Stimulated activated naive CD8-positive, alpha-beta T cell treated with anti-CD3 and anti-CD28 coated beads, Interleukin-15, Interleukin-2, amounts not matched to agents 100 ng/mL and 50 ng/mL, for 24 hours (primary cell): ENCODE results near the gene FANCF.
A peak's percentile ranks its signal among the peaks of the same experiment; 100 is the strongest.

Source experiments
- H3K27ac Mint-ChIP-seq: one replicate; pipeline ENCODE4 v1.8.0; 2021; ENCODE audit warnings: mild to moderate bottlenecking, mixed read lengths
- H3K27me3 Mint-ChIP-seq: one replicate; pipeline ENCODE4 v1.8.0; 2021; ENCODE audit warnings: mixed read lengths
- H3K36me3 Mint-ChIP-seq: one replicate; pipeline ENCODE4 v1.8.0; 2021; ENCODE audit warnings: low read depth, mixed read lengths
- H3K4me1 Mint-ChIP-seq: one replicate; pipeline ENCODE4 v1.8.0; 2021; ENCODE audit warnings: low read depth, mixed read lengths
- H3K4me3 Mint-ChIP-seq: one replicate; pipeline ENCODE4 v1.8.0; 2021; ENCODE audit warnings: mild to moderate bottlenecking, mixed read lengths
- H3K9me3 Mint-ChIP-seq: one replicate; pipeline ENCODE4 v1.8.0; 2021; ENCODE audit warnings: mixed read lengths

The FANCF gene

GRCh38 chr11:22635689-22636088 is 10.1 kb upstream of the FANCF start:
- Mint-ChIP-seq H3K9me3 (no peaks in the 10 kb centered on the region), H3K4me1 (no peaks in the 10 kb centered on the region), H3K4me3 (no peak overlapping the region), H3K36me3 (no peaks in the 10 kb centered on the region), H3K27ac (no peak overlapping the region), H3K27me3 (peaks cover 5% of the 10 kb centered on the region)

- no peak overlapping the region for H3K27ac Mint-ChIP-seq
- H3K27me3 Mint-ChIP-seq = peaks cover 5% of the 10 kb centered on the region
- no peaks in the 10 kb centered on the region for H3K9me3 Mint-ChIP-seq
- no peaks in the 10 kb centered on the region for H3K36me3 Mint-ChIP-seq
- no peak overlapping the region for H3K4me3 Mint-ChIP-seq
- H3K4me1 Mint-ChIP-seq = no peaks in the 10 kb centered on the region
Measured at GRCh38 chr11:22634897-22635629, 9.4 kb upstream of the FANCF start.

- Mint-ChIP-seq H3K4me3 (no peak overlapping the region), H3K27me3 (peaks cover 5% of the 10 kb centered on the region), H3K9me3 (no peaks in the 10 kb centered on the region), H3K36me3 (no peaks in the 10 kb centered on the region), H3K27ac (no peak overlapping the region), H3K4me1 (no peaks in the 10 kb centered on the region)
Measured at GRCh38 chr11:22633354-22633902, 7.8 kb upstream of the FANCF start.

GRCh38 chr11:22627421-22627820 is 1.8 kb upstream of the FANCF start:
- Mint-ChIP-seq H3K9me3 (no peaks in the 10 kb centered on the region), H3K4me1 (peaks cover 36% of the 10 kb centered on the region), H3K36me3 (peaks cover 5% of the 10 kb centered on the region), H3K4me3 (no peak overlapping the region), H3K27me3 (peaks cover 5% of the 10 kb centered on the region), H3K27ac (no peak overlapping the region)

- Mint-ChIP-seq H3K27me3 (no peaks in the 10 kb centered on the region), H3K4me3 (peak overlapping the region; percentile 97), H3K4me1 (peaks cover 43% of the 10 kb centered on the region), H3K36me3 (peaks cover 11% of the 10 kb centered on the region), H3K9me3 (no peaks in the 10 kb centered on the region), H3K27ac (peak overlapping the region; percentile 98)
Measured at GRCh38 chr11:22626573-22627239, 1.1 kb upstream of the FANCF start.

GRCh38 chr11:22624742-22625447 is 728 bp downstream of the FANCF start:
- H3K9me3 Mint-ChIP-seq = peaks cover 2% of the 10 kb centered on the region

GRCh38 chr11:22617868-22618267 is 7.8 kb downstream of the FANCF start:
- peaks cover 21% of the 10 kb centered on the region for H3K4me1 Mint-ChIP-seq
- H3K36me3 Mint-ChIP-seq = peaks cover 31% of the 10 kb centered on the region
- peaks cover 7% of the 10 kb centered on the region for H3K27me3 Mint-ChIP-seq
- H3K4me3 Mint-ChIP-seq = no peak overlapping the region
- no peak overlapping the region for H3K27ac Mint-ChIP-seq
- H3K9me3 Mint-ChIP-seq = peaks cover 9% of the 10 kb centered on the region

More at GRCh38 chr11:22624742-22625447, 728 bp downstream of the FANCF start:
- peak overlapping the region; percentile 98 for H3K27ac Mint-ChIP-seq
- peaks cover 27% of the 10 kb centered on the region for H3K36me3 Mint-ChIP-seq
- H3K4me3 Mint-ChIP-seq = peak overlapping the region; percentile 97
- peaks cover 52% of the 10 kb centered on the region for H3K4me1 Mint-ChIP-seq
- H3K27me3 Mint-ChIP-seq = no peaks in the 10 kb centered on the region

GRCh38 chr11:22603933-22604332 is 21.7 kb downstream of the FANCF start:
- no peaks in the 10 kb centered on the region for H3K36me3 Mint-ChIP-seq
- H3K4me3 Mint-ChIP-seq = no peak overlapping the region
- H3K27ac Mint-ChIP-seq = no peak overlapping the region
- H3K4me1 Mint-ChIP-seq = no peaks in the 10 kb centered on the region
- H3K27me3 Mint-ChIP-seq = peaks cover 10% of the 10 kb centered on the region
- no peaks in the 10 kb centered on the region for H3K9me3 Mint-ChIP-seq

GRCh38 chr11:22602504-22602903 is 23.1 kb downstream of the FANCF start:
- H3K36me3 Mint-ChIP-seq = no peaks in the 10 kb centered on the region
- peaks cover 10% of the 10 kb centered on the region for H3K27me3 Mint-ChIP-seq
- H3K9me3 Mint-ChIP-seq = no peaks in the 10 kb centered on the region
- H3K4me3 Mint-ChIP-seq = no peak overlapping the region
- no peak overlapping the region for H3K27ac Mint-ChIP-seq
- H3K4me1 Mint-ChIP-seq = no peaks in the 10 kb centered on the region

- H3K36me3 Mint-ChIP-seq = no peaks in the 10 kb centered on the region
- H3K4me1 Mint-ChIP-seq = no peaks in the 10 kb centered on the region
- no peak overlapping the region for H3K27ac Mint-ChIP-seq
- H3K4me3 Mint-ChIP-seq = no peak overlapping the region
- no peaks in the 10 kb centered on the region for H3K9me3 Mint-ChIP-seq
- peaks cover 15% of the 10 kb centered on the region for H3K27me3 Mint-ChIP-seq
Measured at GRCh38 chr11:22599458-22599857, 26.2 kb downstream of the FANCF start.

GRCh38 chr11:22597062-22597461 is 28.6 kb downstream of the FANCF start:
- Mint-ChIP-seq H3K9me3 (peaks cover 2% of the 10 kb centered on the region), H3K27ac (no peak overlapping the region), H3K27me3 (peaks cover 27% of the 10 kb centered on the region), H3K36me3 (no peaks in the 10 kb centered on the region), H3K4me1 (no peaks in the 10 kb centered on the region), H3K4me3 (no peak overlapping the region)

GRCh38 chr11:22584976-22585375 is 40.6 kb downstream of the FANCF start:
- H3K27me3 Mint-ChIP-seq = peaks cover 9% of the 10 kb centered on the region
- no peaks in the 10 kb centered on the region for H3K9me3 Mint-ChIP-seq
- H3K36me3 Mint-ChIP-seq = no peaks in the 10 kb centered on the region
- H3K4me1 Mint-ChIP-seq = no peaks in the 10 kb centered on the region
- H3K27ac Mint-ChIP-seq = no peak overlapping the region
- H3K4me3 Mint-ChIP-seq = no peak overlapping the region

- no peaks in the 10 kb centered on the region for H3K4me1 Mint-ChIP-seq
- peaks cover 7% of the 10 kb centered on the region for H3K27me3 Mint-ChIP-seq
- H3K4me3 Mint-ChIP-seq = no peak overlapping the region
- H3K9me3 Mint-ChIP-seq = no peaks in the 10 kb centered on the region
- H3K36me3 Mint-ChIP-seq = no peaks in the 10 kb centered on the region
- H3K27ac Mint-ChIP-seq = no peak overlapping the region
Measured at GRCh38 chr11:22583963-22584492, 41.6 kb downstream of the FANCF start.

GRCh38 chr11:22582151-22582410 is 43.5 kb downstream of the FANCF start:
- no peak overlapping the region for H3K27ac Mint-ChIP-seq
- H3K27me3 Mint-ChIP-seq = peaks cover 7% of the 10 kb centered on the region
- H3K9me3 Mint-ChIP-seq = no peaks in the 10 kb centered on the region
- no peaks in the 10 kb centered on the region for H3K4me1 Mint-ChIP-seq
- no peaks in the 10 kb centered on the region for H3K36me3 Mint-ChIP-seq
- H3K4me3 Mint-ChIP-seq = no peak overlapping the region
